ENCODE measurements around the gene ARHGEF7. TPM values are rescaled to one million over a fixed set of nuclear protein-coding genes. Genes with fewer than 3 reads are reported as not detected.

Gene ARHGEF7
- total RNA-seq, 1 donor from 2014 or later: 63.7 TPM

GRCh38 chr13:111347438-111347837 is 232.3 kb downstream of the ARHGEF7 start:
- Histone ChIP-seq H3K27ac (no peak overlapping the region), H3K4me1 (no peaks in the 10 kb centered on the region), H3K36me3 (no peaks in the 10 kb centered on the region), H3K9me3 (no peaks in the 10 kb centered on the region), H3K27me3 (ENCODE audit: low read depth) (no peaks in the 10 kb centered on the region), H3K4me3 (no peak overlapping the region)
- DNase-seq (no peak), ATAC-seq (no peak)
- TF ChIP-seq CTCF (IDR thresholded peaks at IDR 0.05): no peak
- intact Hi-C loops (cut with DNase I): no loop called here

GRCh38 chr13:111353508-111353907 is 238.4 kb downstream of the ARHGEF7 start:
- no peaks in the 10 kb centered on the region for H3K4me1 ChIP-seq
- ATAC-seq: no peak
- no peak for TF ChIP-seq CTCF (IDR thresholded peaks at IDR 0.05)
- no peak overlapping the region for H3K27ac ChIP-seq
- DNase-seq: no peak
- no peaks in the 10 kb centered on the region for H3K9me3 ChIP-seq
- H3K4me3 ChIP-seq: no peak overlapping the region
- intact Hi-C loops (cut with DNase I): no loop called here
- H3K27me3 ChIP-seq (ENCODE audit: low read depth): no peaks in the 10 kb centered on the region
- H3K36me3 ChIP-seq: no peaks in the 10 kb centered on the region

GRCh38 chr13:111354789-111355188 is 239.7 kb downstream of the ARHGEF7 start:
- H3K36me3 ChIP-seq: no peaks in the 10 kb centered on the region
- H3K9me3 ChIP-seq: no peaks in the 10 kb centered on the region
- intact Hi-C loops (cut with DNase I): no loop called here
- ATAC-seq (no peak), DNase-seq (no peak)
- no peak overlapping the region for H3K4me3 ChIP-seq
- no peaks in the 10 kb centered on the region for H3K27me3 ChIP-seq (ENCODE audit: low read depth)
- no peak overlapping the region for H3K27ac ChIP-seq
- H3K4me1 ChIP-seq: no peaks in the 10 kb centered on the region
- TF ChIP-seq CTCF (IDR thresholded peaks at IDR 0.05): no peak

Other genes starting within 250 kb of the ARHGEF7 start
- 132 TPM for gene ANKRD10, start 200.2 kb upstream of the ARHGEF7 start, total RNA-seq
- gene TEX29, start 205.3 kb downstream of the ARHGEF7 start, total RNA-seq: 0.97 TPM

Measured in lower lobe of right lung (tissue), 2 donors.